Endothelial cell of umbilical vein (primary cell): ENCODE results near the gene HCN2. TPM values are rescaled to one million over a fixed set of nuclear protein-coding genes. Genes with fewer than 3 reads are reported as not detected.

Experiments used
- BruUV-seq: library from RNA; stranded (reverse); fragments of 400-500 nt; replicated peaks from 2 replicates; lab custom pipeline; 2021; lab: Mats Ljungman, UMichigan
- CTCF ChIA-PET: fragments of 300-600, 350-600 bp; sonication (Branson Sonifier 250); formaldehyde crosslinking; loops from one replicate; lab custom pipeline; 2021; ENCODE audit warnings: antibody characterized with exemption, inconsistent platforms; lab: Charles Lee
- POLR2A ChIA-PET: fragments of 300-600, 350-600 bp; sonication (Branson Sonifier 250); formaldehyde crosslinking; loops from one replicate; lab custom pipeline; 2021; ENCODE audit warnings: antibody characterized with exemption, inconsistent platforms; lab: Charles Lee
- DNase-seq: peaks from one replicate; pipeline ENCODE4 v3.0.0-alpha.2; 2011; ENCODE audit warnings: low read depth, low spot score
- FAIRE-seq: peaks from 2 replicates; lab custom pipeline; 2011; peaks lifted over from hg19 to GRCh38; lab: Jason Lieb, UNC
- H2AFZ ChIP-seq: 2 replicates; pipeline ENCODE4 v1.6.0; 2012; ENCODE audit warnings: low read depth, low read length, control low read depth, inconsistent platforms
- H3K27ac ChIP-seq: 2 replicates; pipeline ENCODE4 v1.5.1; 2011; ENCODE audit warnings: low read depth, mild to moderate bottlenecking, control low read depth, low read length, moderate library complexity; ENCODE audit not compliant: insufficient read depth
- H3K27me3 ChIP-seq, 2 experiments: 2 replicates each; pipeline versions ENCODE4 v1.6.0 to v1.6.1; 2011; ENCODE audit warnings: low read length in 2 of 2, mixed read lengths in 1 of 2; ENCODE audit not compliant: control insufficient read depth in 2 of 2, insufficient read depth in 2 of 2
- H3K36me3 ChIP-seq, 2 experiments: 2 replicates in 1 of 2; 3 replicates in 1 of 2; pipeline ENCODE4 v1.5.1; 2011; ENCODE audit warnings: low read length in 2 of 2, mild to moderate bottlenecking in 1 of 2, moderate library complexity in 1 of 2; ENCODE audit not compliant: control insufficient read depth in 2 of 2, insufficient read depth in 2 of 2; ENCODE audit errors: extremely low read depth in 1 of 2
- H3K4me1 ChIP-seq: 3 replicates; pipeline ENCODE4 v1.5.1; 2011; ENCODE audit warnings: mild to moderate bottlenecking, low read length; ENCODE audit not compliant: control insufficient read depth, insufficient read depth; ENCODE audit errors: extremely low read depth
- H3K4me2 ChIP-seq: 2 replicates; pipeline ENCODE4 v1.6.1; 2011; ENCODE audit warnings: low read length, control low read depth, mixed read lengths; ENCODE audit not compliant: insufficient read depth
- H3K4me3 ChIP-seq, 3 experiments: fragments of 200-600 bp in 1 of 3; sonication (generic), shearing (Covaris generic) in 1 of 3; replicated peaks in 1 of 3; 2 replicates each; pipeline ENCODE4 v1.5.1; 2011 to 2016; ENCODE audit warnings: control low read depth in 3 of 3, low read length in 3 of 3, mild to moderate bottlenecking in 2 of 3, inconsistent platforms in 1 of 3, low read depth in 1 of 3, moderate library complexity in 1 of 3; ENCODE audit not compliant: insufficient read depth in 1 of 3
- H3K79me2 ChIP-seq: 2 replicates; pipeline ENCODE4 v1.6.0; 2012; ENCODE audit warnings: low read length, inconsistent platforms; ENCODE audit not compliant: control insufficient read depth, insufficient read depth
- H3K9ac ChIP-seq: replicated peaks from 2 replicates; pipeline ENCODE3; 2011; ENCODE audit warnings: low read length, control low read depth; ENCODE audit not compliant: insufficient read depth; ENCODE audit errors: extremely low read depth
- H3K9me1 ChIP-seq: replicated peaks from 3 replicates; pipeline ENCODE4 v1.6.0; 2011; ENCODE audit warnings: mild to moderate bottlenecking, low read length; ENCODE audit not compliant: control insufficient read depth, insufficient read depth; ENCODE audit errors: extremely low read depth
- H3K9me3 ChIP-seq: replicated peaks from 2 replicates; pipeline ENCODE4 v1.5.1; 2012; ENCODE audit warnings: low read length, inconsistent platforms; ENCODE audit not compliant: control insufficient read depth, insufficient read depth
- H4K20me1 ChIP-seq: replicated peaks from 2 replicates; pipeline ENCODE3; 2011; ENCODE audit warnings: mild to moderate bottlenecking, low read length; ENCODE audit not compliant: control insufficient read depth, insufficient read depth; ENCODE audit errors: extremely low read depth
- EZH2 ChIP-seq: IDR thresholded peaks from 2 replicates; pipeline ENCODE4 v1.6.1; 2012; ENCODE audit warnings: borderline replicate concordance, low read depth, mild to moderate bottlenecking, moderate library complexity, low read length, inconsistent platforms; ENCODE audit not compliant: severe bottlenecking
- FOS ChIP-seq: IDR thresholded peaks from 2 replicates; pipeline ENCODE4 v1.6.1; 2011; ENCODE audit warnings: mild to moderate bottlenecking, low read length, moderate library complexity, borderline replicate concordance; ENCODE audit not compliant: insufficient read depth
- GATA2 ChIP-seq: IDR thresholded peaks from 2 replicates; pipeline ENCODE4 v1.7.0; 2011; ENCODE audit warnings: low read depth, mild to moderate bottlenecking, moderate library complexity, mixed read lengths, low read length; ENCODE audit not compliant: insufficient read length, insufficient read depth
- JUN ChIP-seq: IDR thresholded peaks from 2 replicates; pipeline ENCODE4 v1.6.1; 2011; ENCODE audit warnings: borderline replicate concordance, low read depth; ENCODE audit not compliant: insufficient read length, insufficient read depth
- MAX ChIP-seq: IDR thresholded peaks from 2 replicates; pipeline ENCODE4 v1.6.1; 2011; ENCODE audit not compliant: insufficient read depth, insufficient read length
- MYC ChIP-seq: IDR thresholded peaks from one replicate; pipeline ENCODE4 v1.6.1; 2011; ENCODE audit warnings: mild to moderate bottlenecking, low read depth, low read length
- POLR2A ChIP-seq: IDR thresholded peaks from 2 replicates; pipeline ENCODE4 v1.6.1; 2012; ENCODE audit warnings: low read depth, mild to moderate bottlenecking, control low read depth, low read length
- POLR2AphosphoS5 ChIP-seq: IDR thresholded peaks from 2 replicates; pipeline ENCODE4 v1.6.1; 2012; ENCODE audit warnings: low read depth, mild to moderate bottlenecking, control low read depth, low read length, moderate library complexity; ENCODE audit not compliant: insufficient read depth
- dilution Hi-C: fragments of 300-500 bp; cut with MboI; formaldehyde crosslinking; loops from one replicate; pipeline ENCODE4 v1.15.0; 2019; ENCODE audit warnings: low sequenced_read_pairs; ENCODE audit not compliant: extremely low pct_ligation_motif_present
- intact Hi-C: fragments of 100-400 bp; cut with micrococcal nuclease; formaldehyde crosslinking; loops from one replicate; pipeline ENCODE4 v1.10.0; 2022
- polyA plus RNA-seq, 4 experiments: library from polyadenylated mRNA; depleted of rRNA in 3 of 4; stranded (reverse) in 3 of 4; unstranded in 1 of 4; fragments of >200 nt; gene quantifications; 2 replicates each; pipeline versions ENCODE4 v1.2.1 to v1.2.3, GENCODE V29; 2011 to 2012; ENCODE audit warnings: missing spikeins in 1 of 4
- total RNA-seq: library from RNA; stranded (reverse); gene quantifications from 2 replicates; pipeline ENCODE4 v1.2.3, GENCODE V29; 2021

Gene HCN2
- total and polyA plus RNA-seq, 2 donors (not counting 3 experiments of a cell fraction or from before 2014, with no cell fraction given): 0.18 to 0.53 TPM

DNA sequence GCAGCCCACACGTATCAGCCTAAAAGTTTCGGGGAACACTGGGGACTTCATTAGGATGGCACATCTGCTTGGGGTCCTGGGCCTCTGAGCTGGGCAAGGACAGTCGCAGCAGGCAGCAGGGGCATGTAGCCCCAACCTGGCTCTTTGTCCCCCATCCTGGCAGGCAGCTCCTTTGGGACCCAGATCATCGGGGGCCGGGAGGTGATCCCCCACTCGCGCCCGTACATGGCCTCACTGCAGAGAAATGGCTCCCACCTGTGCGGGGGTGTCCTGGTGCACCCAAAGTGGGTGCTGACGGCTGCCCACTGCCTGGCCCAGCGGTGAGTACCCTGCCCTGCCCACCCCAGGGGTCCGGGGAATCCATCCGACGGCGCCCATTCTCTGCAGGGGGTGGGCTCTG lies 42.6 kb upstream of the HCN2 start:
- no peak overlapping the region for H3K4me2 ChIP-seq
- no peaks in the 10 kb centered on the region for H3K9me1 ChIP-seq
- DNase-seq (no peak), FAIRE-seq (no peak)
- peaks cover 0 to 6% of the 10 kb centered on the region in 2 experiments for H3K36me3 ChIP-seq
- intact Hi-C loops (no loop called here), dilution Hi-C loops (no loop called here)
- no peak overlapping the region for H3K9ac ChIP-seq
- no peaks in the 10 kb centered on the region for H3K27me3 ChIP-seq
- POLR2A ChIA-PET: no interaction called here
- BruUV-seq: no TSS peak
- H3K9me3 ChIP-seq: no peaks in the 10 kb centered on the region
- CTCF ChIA-PET: no interaction called here
- H2AFZ ChIP-seq: no peak overlapping the region
- TF ChIP-seq POLR2A (no peak), GATA2 (no peak), FOS (no peak), JUN (no peak), MAX (no peak)
- H3K79me2 ChIP-seq: no peaks in the 10 kb centered on the region
- H3K4me3 ChIP-seq: no peak overlapping the region
- H4K20me1 ChIP-seq: no peaks in the 10 kb centered on the region
- H3K27ac ChIP-seq: no peak overlapping the region
- no peaks in the 10 kb centered on the region for H3K4me1 ChIP-seq

DNA sequence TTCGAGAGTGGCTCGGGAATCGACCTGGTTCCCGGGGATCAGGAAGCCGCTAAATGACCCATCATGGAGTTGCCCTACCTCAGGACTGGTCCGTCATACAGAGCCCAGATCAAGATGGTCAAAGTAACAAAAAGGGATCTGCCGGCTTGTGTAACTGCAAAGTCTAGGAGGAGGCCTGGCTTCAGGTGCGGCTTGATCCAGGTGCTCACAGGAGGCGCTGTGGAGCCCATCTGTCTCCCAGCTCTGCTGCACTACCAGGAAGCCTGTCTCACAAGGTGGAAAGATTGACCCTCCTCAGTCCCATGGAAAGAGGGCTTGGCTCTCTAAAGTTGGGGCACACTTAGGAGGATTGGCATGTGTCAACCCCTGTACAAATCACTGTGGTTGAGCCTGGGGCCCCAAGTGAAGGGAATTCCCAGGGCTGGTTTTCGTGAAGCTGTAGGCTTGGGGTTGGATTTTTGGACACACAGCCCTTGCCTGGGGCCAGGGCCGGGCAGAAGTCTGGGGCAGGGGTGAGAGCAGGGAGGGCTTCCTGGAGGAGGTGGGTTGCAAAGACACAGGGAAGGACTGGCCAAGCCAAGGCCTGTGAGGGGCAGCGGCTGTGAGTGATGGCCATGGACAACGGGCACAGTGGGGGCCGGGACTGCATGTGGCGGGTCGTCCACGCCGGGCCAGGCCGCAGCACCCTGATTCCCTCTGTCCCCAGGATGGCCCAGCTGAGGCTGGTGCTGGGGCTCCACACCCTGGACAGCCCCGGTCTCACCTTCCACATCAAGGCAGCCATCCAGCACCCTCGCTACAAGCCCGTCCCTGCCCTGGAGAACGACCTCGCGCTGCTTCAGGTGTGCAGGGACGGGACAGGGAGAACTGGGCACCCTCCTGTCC lies 41.6 kb upstream of the HCN2 start:
- TF ChIP-seq GATA2 (no peak), FOS (no peak), POLR2AphosphoS5 (no peak), EZH2 (no peak), MYC (no peak)
- Histone ChIP-seq H3K9ac (no peak overlapping the region), H3K27me3 (no peaks in the 10 kb centered on the region), H3K4me1 (no peaks in the 10 kb centered on the region), H4K20me1 (no peaks in the 10 kb centered on the region), H3K4me3 (no peak overlapping the region), H3K9me3 (no peaks in the 10 kb centered on the region), H3K27ac (no peak overlapping the region), H2AFZ (no peak overlapping the region), H3K79me2 (no peaks in the 10 kb centered on the region), H3K4me2 (no peak overlapping the region), H3K36me3 (no peaks in the 10 kb centered on the region), H3K9me1 (no peaks in the 10 kb centered on the region)
- no peak for FAIRE-seq
- dilution Hi-C loops: no loop called here
- ChIA-PET CTCF (no interaction called here), POLR2A (no interaction called here)
- BruUV-seq: no TSS peak
- no peak for DNase-seq
- intact Hi-C loops: no loop called here
